WTC11 (cell line): ENCODE results near the gene DAB2. TPM values are rescaled to one million over a fixed set of nuclear protein-coding genes. Genes with fewer than 3 reads are reported as not detected.

Source experiments
- ATAC-seq: fragments of 200-7000 bp; cut with Tn5 transposase; 2 replicates; pipeline ENCODE4 v1.10.0; 2021; ENCODE audit warnings: mild to moderate bottlenecking, moderate library complexity
- CTCF ChIA-PET: fragments of 300-600 bp; sonication (Branson Sonifier 250); formaldehyde crosslinking; loops from one replicate; lab custom pipeline; 2021; ENCODE audit warnings: antibody characterized with exemption; lab: Charles Lee
- POLR2A ChIA-PET: fragments of 350-600 bp; sonication (Branson Sonifier 250); formaldehyde crosslinking; loops from one replicate; lab custom pipeline; 2021; ENCODE audit warnings: antibody characterized with exemption; lab: Charles Lee
- DNase-seq: peaks from one replicate; pipeline ENCODE4 v3.0.0; 2021; ENCODE audit warnings: low spot score
- H3K27ac Mint-ChIP-seq: 2 replicates; pipeline ENCODE4 v1.8.0; 2021; ENCODE audit warnings: mixed read lengths
- H3K27me3 Mint-ChIP-seq: 2 replicates; pipeline ENCODE4 v1.8.0; 2021; ENCODE audit warnings: low read depth, mild to moderate bottlenecking, moderate library complexity, mixed read lengths
- H3K36me3 Mint-ChIP-seq: 2 replicates; pipeline ENCODE4 v1.8.0; 2021; ENCODE audit warnings: mixed read lengths
- H3K4me1 Mint-ChIP-seq: 2 replicates; pipeline ENCODE4 v1.8.0; 2022; ENCODE audit warnings: mixed read lengths
- H3K4me3 Mint-ChIP-seq: 2 replicates; pipeline ENCODE4 v1.8.0; 2021; ENCODE audit warnings: mild to moderate bottlenecking, moderate library complexity, mixed read lengths
- H3K9me3 Mint-ChIP-seq: 2 replicates; pipeline ENCODE4 v1.8.0; 2021; ENCODE audit warnings: mixed read lengths
- FOXK1 ChIP-seq: sonication (generic); formaldehyde crosslinking; IDR thresholded peaks from 2 replicates; pipeline ENCODE4 v1.8.0; 2022; ENCODE audit warnings: mild to moderate bottlenecking, moderate library complexity, missing genetic modification reagents
- GRHL2 ChIP-seq: fragments of 250-450 bp; sonication (Bioruptor Pico); IDR thresholded peaks from 2 replicates; pipeline ENCODE4 v1.8.0; 2022; ENCODE audit warnings: mild to moderate bottlenecking, moderate library complexity; ENCODE audit not compliant: insufficient replicate concordance, severe bottlenecking
- KAT7 ChIP-seq: sonication (generic); formaldehyde crosslinking; IDR thresholded peaks from 2 replicates; pipeline ENCODE4 v1.8.1; 2023; ENCODE audit warnings: missing genetic modification reagents, mild to moderate bottlenecking, borderline replicate concordance
- MXD4 ChIP-seq: fragments of 250-450 bp; sonication (Bioruptor Pico); IDR thresholded peaks from 2 replicates; pipeline ENCODE4 v1.8.0; 2021; ENCODE audit warnings: mild to moderate bottlenecking, moderate library complexity, borderline replicate concordance
- NR1H2 ChIP-seq: sonication (generic); formaldehyde crosslinking; IDR thresholded peaks from 2 replicates; pipeline ENCODE4 v1.9.0; 2021; ENCODE audit warnings: mild to moderate bottlenecking, moderate library complexity, missing genetic modification reagents
- NR3C1 ChIP-seq: sonication (generic); formaldehyde crosslinking; conservative IDR thresholded peaks from 2 replicates; pipeline ENCODE4 v1.8.1; 2023; ENCODE audit warnings: low read depth, mild to moderate bottlenecking, missing genetic modification reagents
- RORB ChIP-seq: fragments of 250-450 bp; sonication (Bioruptor Pico); IDR thresholded peaks from 2 replicates; pipeline ENCODE4 v1.9.0; 2021; ENCODE audit warnings: mild to moderate bottlenecking
- SMAD3 ChIP-seq: sonication (generic); formaldehyde crosslinking; IDR thresholded peaks from 2 replicates; pipeline ENCODE4 v1.8.0; 2022; ENCODE audit warnings: missing genetic modification reagents, mild to moderate bottlenecking, borderline replicate concordance
- SMAD4 ChIP-seq: sonication (generic); formaldehyde crosslinking; IDR thresholded peaks from 2 replicates; pipeline ENCODE4 v1.8.0; 2022; ENCODE audit warnings: mild to moderate bottlenecking, missing genetic modification reagents
- SP1 ChIP-seq: sonication (generic); formaldehyde crosslinking; conservative IDR thresholded peaks from 2 replicates; pipeline ENCODE4 v1.8.1; 2022; ENCODE audit warnings: missing genetic modification reagents
- TEAD1 ChIP-seq: sonication (generic); formaldehyde crosslinking; IDR thresholded peaks from 2 replicates; pipeline ENCODE4 v1.8.0; 2022; ENCODE audit warnings: mild to moderate bottlenecking, missing genetic modification reagents
- ZNF138 ChIP-seq: sonication (generic); formaldehyde crosslinking; conservative IDR thresholded peaks from 2 replicates; pipeline ENCODE4 v1.8.1; 2022; ENCODE audit warnings: mild to moderate bottlenecking, moderate library complexity, missing genetic modification reagents
- ZNF396 ChIP-seq: fragments of 250-450 bp; sonication (Bioruptor Pico); IDR thresholded peaks from 2 replicates; pipeline ENCODE4 v1.8.0; 2021; ENCODE audit warnings: mild to moderate bottlenecking, moderate library complexity, borderline replicate concordance
- ZNF423 ChIP-seq: fragments of 250-450 bp; sonication (Bioruptor Pico); IDR thresholded peaks from 2 replicates; pipeline ENCODE4 v2.1.2; 2022; ENCODE audit warnings: mild to moderate bottlenecking, moderate library complexity
- total RNA-seq: library from RNA; stranded (reverse); gene quantifications from 3 replicates; pipeline ENCODE4 v1.2.3, GENCODE V29; 2021
- TF ChIP-seq, protein P1 (sequence below): fragments of 250-450 bp; sonication (Bioruptor Pico); IDR thresholded peaks from 2 replicates; pipeline ENCODE4 v1.9.0; 2021; ENCODE audit warnings: mild to moderate bottlenecking, borderline replicate concordance
- TF ChIP-seq, protein P2 (sequence below): fragments of 250-450 bp; sonication (Bioruptor Pico); IDR thresholded peaks from 2 replicates; pipeline ENCODE4 v1.9.0; 2021; ENCODE audit warnings: mild to moderate bottlenecking
- TF ChIP-seq, protein P3 (sequence below): fragments of 250-450 bp; sonication (Bioruptor Pico); IDR thresholded peaks from 2 replicates; pipeline ENCODE4 v1.8.0; 2021; ENCODE audit warnings: mild to moderate bottlenecking
- TF ChIP-seq, protein P4 (sequence below): sonication (generic); formaldehyde crosslinking; IDR thresholded peaks from 2 replicates; pipeline ENCODE4 v1.8.1; 2022; ENCODE audit warnings: missing genetic modification reagents, borderline replicate concordance
- TF ChIP-seq, protein P5 (sequence below): fragments of 250-450 bp; sonication (Bioruptor Pico); IDR thresholded peaks from 2 replicates; pipeline ENCODE4 v1.9.0; 2021; ENCODE audit warnings: mild to moderate bottlenecking
- TF ChIP-seq, protein P6 (sequence below): sonication (generic); formaldehyde crosslinking; IDR thresholded peaks from 2 replicates; pipeline ENCODE4 v1.8.1; 2022; ENCODE audit warnings: low read depth, mild to moderate bottlenecking, moderate library complexity, missing genetic modification reagents, borderline replicate concordance
- TF ChIP-seq, protein P7 (sequence below): fragments of 250-450 bp; sonication (Bioruptor Pico); IDR thresholded peaks from 2 replicates; pipeline ENCODE4 v2.1.2; 2022; ENCODE audit warnings: mild to moderate bottlenecking, moderate library complexity
- TF ChIP-seq, protein P8 (sequence below): sonication (generic); formaldehyde crosslinking; IDR thresholded peaks from 2 replicates; pipeline ENCODE4 v1.8.0; 2022; ENCODE audit warnings: mild to moderate bottlenecking, missing genetic modification reagents

Gene DAB2
- total RNA-seq, 1 experiment from 2014 or later, result 7.2 TPM

DNA sequence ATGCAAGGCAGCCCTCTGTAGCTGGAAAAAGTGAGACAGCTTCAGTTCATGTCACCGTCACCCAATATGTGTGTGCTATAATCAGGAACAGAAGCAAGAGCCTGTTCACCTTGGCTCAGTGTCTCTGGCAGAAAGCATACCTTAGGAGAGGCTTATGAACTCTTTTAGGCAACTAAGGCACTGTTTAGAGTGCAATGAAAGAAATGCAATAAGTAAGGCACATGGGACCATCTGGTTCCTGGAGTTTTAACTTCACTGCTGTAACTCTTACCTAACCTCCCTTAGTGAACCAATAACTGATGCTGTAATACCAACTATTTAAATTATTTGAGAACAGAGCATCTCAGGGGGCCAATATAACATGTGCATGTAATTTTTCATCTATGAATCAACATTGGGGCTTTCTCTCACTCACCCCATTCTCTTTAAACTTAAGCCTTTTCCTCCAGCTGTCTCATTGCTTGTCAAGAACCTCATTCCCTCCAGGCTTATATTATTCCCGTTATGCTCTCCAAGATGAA, 92.9 kb downstream of the DAB2 start:
- peaks cover 10% of the 10 kb centered on the region for H3K4me1 Mint-ChIP-seq
- DNase-seq, result no peak
- H3K9me3 Mint-ChIP-seq, result peaks cover 18% of the 10 kb centered on the region
- ChIA-PET POLR2A (no interaction called here), CTCF (no interaction called here)
- H3K4me3 Mint-ChIP-seq, result no peak overlapping the region
- peaks cover 3% of the 10 kb centered on the region; the same call in 1 of the 2 replicates for H3K27me3 Mint-ChIP-seq
- no peak for TF ChIP-seq ZNF423 (CRISPR knock-in tag)
- TF ChIP-seq, protein P1, sequence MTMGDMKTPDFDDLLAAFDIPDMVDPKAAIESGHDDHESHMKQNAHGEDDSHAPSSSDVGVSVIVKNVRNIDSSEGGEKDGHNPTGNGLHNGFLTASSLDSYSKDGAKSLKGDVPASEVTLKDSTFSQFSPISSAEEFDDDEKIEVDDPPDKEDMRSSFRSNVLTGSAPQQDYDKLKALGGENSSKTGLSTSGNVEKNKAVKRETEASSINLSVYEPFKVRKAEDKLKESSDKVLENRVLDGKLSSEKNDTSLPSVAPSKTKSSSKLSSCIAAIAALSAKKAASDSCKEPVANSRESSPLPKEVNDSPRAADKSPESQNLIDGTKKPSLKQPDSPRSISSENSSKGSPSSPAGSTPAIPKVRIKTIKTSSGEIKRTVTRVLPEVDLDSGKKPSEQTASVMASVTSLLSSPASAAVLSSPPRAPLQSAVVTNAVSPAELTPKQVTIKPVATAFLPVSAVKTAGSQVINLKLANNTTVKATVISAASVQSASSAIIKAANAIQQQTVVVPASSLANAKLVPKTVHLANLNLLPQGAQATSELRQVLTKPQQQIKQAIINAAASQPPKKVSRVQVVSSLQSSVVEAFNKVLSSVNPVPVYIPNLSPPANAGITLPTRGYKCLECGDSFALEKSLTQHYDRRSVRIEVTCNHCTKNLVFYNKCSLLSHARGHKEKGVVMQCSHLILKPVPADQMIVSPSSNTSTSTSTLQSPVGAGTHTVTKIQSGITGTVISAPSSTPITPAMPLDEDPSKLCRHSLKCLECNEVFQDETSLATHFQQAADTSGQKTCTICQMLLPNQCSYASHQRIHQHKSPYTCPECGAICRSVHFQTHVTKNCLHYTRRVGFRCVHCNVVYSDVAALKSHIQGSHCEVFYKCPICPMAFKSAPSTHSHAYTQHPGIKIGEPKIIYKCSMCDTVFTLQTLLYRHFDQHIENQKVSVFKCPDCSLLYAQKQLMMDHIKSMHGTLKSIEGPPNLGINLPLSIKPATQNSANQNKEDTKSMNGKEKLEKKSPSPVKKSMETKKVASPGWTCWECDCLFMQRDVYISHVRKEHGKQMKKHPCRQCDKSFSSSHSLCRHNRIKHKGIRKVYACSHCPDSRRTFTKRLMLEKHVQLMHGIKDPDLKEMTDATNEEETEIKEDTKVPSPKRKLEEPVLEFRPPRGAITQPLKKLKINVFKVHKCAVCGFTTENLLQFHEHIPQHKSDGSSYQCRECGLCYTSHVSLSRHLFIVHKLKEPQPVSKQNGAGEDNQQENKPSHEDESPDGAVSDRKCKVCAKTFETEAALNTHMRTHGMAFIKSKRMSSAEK (CRISPR knock-in tag), result no peak
- TF ChIP-seq, protein P2, sequence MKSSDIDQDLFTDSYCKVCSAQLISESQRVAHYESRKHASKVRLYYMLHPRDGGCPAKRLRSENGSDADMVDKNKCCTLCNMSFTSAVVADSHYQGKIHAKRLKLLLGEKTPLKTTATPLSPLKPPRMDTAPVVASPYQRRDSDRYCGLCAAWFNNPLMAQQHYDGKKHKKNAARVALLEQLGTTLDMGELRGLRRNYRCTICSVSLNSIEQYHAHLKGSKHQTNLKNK (CRISPR knock-in tag), result no peak
- TF ChIP-seq SP1 (CRISPR knock-in tag), result no peak
- TF ChIP-seq GRHL2 (CRISPR knock-in tag), result no peak
- TF ChIP-seq, protein P3, sequence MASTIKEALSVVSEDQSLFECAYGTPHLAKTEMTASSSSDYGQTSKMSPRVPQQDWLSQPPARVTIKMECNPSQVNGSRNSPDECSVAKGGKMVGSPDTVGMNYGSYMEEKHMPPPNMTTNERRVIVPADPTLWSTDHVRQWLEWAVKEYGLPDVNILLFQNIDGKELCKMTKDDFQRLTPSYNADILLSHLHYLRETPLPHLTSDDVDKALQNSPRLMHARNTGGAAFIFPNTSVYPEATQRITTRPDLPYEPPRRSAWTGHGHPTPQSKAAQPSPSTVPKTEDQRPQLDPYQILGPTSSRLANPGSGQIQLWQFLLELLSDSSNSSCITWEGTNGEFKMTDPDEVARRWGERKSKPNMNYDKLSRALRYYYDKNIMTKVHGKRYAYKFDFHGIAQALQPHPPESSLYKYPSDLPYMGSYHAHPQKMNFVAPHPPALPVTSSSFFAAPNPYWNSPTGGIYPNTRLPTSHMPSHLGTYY, result no peak
- TF ChIP-seq ZNF138 (CRISPR knock-in tag), result no peak
- TF ChIP-seq KAT7 (CRISPR knock-in tag), result no peak
- no peak for TF ChIP-seq NR1H2 (CRISPR knock-in tag)
- TF ChIP-seq, protein P4, sequence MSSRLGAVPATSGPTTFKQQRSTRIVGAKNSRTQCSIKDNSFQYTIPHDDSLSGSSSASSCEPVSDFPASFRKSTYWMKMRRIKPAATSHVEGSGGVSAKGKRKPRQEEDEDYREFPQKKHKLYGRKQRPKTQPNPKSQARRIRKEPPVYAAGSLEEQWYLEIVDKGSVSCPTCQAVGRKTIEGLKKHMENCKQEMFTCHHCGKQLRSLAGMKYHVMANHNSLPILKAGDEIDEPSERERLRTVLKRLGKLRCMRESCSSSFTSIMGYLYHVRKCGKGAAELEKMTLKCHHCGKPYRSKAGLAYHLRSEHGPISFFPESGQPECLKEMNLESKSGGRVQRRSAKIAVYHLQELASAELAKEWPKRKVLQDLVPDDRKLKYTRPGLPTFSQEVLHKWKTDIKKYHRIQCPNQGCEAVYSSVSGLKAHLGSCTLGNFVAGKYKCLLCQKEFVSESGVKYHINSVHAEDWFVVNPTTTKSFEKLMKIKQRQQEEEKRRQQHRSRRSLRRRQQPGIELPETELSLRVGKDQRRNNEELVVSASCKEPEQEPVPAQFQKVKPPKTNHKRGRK (CRISPR knock-in tag), result no peak
- no peak for TF ChIP-seq RORB
- no peak for TF ChIP-seq SMAD4
- TF ChIP-seq, protein P5, sequence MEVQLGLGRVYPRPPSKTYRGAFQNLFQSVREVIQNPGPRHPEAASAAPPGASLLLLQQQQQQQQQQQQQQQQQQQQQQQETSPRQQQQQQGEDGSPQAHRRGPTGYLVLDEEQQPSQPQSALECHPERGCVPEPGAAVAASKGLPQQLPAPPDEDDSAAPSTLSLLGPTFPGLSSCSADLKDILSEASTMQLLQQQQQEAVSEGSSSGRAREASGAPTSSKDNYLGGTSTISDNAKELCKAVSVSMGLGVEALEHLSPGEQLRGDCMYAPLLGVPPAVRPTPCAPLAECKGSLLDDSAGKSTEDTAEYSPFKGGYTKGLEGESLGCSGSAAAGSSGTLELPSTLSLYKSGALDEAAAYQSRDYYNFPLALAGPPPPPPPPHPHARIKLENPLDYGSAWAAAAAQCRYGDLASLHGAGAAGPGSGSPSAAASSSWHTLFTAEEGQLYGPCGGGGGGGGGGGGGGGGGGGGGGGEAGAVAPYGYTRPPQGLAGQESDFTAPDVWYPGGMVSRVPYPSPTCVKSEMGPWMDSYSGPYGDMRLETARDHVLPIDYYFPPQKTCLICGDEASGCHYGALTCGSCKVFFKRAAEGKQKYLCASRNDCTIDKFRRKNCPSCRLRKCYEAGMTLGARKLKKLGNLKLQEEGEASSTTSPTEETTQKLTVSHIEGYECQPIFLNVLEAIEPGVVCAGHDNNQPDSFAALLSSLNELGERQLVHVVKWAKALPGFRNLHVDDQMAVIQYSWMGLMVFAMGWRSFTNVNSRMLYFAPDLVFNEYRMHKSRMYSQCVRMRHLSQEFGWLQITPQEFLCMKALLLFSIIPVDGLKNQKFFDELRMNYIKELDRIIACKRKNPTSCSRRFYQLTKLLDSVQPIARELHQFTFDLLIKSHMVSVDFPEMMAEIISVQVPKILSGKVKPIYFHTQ (CRISPR knock-in tag), result no peak
- H3K36me3 Mint-ChIP-seq, result peaks cover 15% of the 10 kb centered on the region
- no peak for ATAC-seq
- no peak overlapping the region for H3K27ac Mint-ChIP-seq

DNA sequence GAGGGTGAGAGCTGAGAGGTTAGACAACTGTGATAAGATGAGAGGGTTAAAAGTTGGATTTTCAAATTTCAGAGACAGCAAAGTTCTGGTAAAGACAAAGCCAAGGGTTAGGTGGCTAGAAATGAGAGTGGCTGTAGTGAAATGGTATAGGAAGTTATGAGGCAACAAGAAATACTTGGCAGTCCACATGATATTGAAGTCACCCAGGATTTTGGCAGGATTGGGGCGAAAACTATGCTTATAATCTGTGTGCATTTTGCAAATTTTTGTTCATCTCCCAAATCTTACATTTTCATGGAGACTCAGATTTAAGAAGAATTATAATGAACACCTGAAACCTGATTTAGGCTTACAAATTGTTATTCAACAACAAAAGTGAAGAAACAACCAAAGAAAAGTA, 96.0 kb downstream of the DAB2 start:
- DNase-seq (no peak), ATAC-seq (no peak)
- ChIA-PET POLR2A (no interaction called here), CTCF (interaction anchor here (1.9 kb wide), 1 partner anchor 47 kb away, joined by 6 read pairs; no protein-coding TSS in a partner anchor)
- Mint-ChIP-seq H3K4me3 (no peak overlapping the region), H3K36me3 (peaks cover 7% of the 10 kb centered on the region; the same call in 1 of the 2 replicates), H3K4me1 (peaks cover 7% of the 10 kb centered on the region), H3K27ac (no peak overlapping the region), H3K9me3 (peaks cover 7% of the 10 kb centered on the region; the same call in 1 of the 2 replicates), H3K27me3 (no peaks in the 10 kb centered on the region)
- TF ChIP-seq, protein P6, sequence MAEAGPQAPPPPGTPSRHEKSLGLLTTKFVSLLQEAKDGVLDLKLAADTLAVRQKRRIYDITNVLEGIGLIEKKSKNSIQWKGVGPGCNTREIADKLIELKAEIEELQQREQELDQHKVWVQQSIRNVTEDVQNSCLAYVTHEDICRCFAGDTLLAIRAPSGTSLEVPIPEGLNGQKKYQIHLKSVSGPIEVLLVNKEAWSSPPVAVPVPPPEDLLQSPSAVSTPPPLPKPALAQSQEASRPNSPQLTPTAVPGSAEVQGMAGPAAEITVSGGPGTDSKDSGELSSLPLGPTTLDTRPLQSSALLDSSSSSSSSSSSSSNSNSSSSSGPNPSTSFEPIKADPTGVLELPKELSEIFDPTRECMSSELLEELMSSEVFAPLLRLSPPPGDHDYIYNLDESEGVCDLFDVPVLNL (CRISPR knock-in tag), result no peak
- TF ChIP-seq, protein P7, sequence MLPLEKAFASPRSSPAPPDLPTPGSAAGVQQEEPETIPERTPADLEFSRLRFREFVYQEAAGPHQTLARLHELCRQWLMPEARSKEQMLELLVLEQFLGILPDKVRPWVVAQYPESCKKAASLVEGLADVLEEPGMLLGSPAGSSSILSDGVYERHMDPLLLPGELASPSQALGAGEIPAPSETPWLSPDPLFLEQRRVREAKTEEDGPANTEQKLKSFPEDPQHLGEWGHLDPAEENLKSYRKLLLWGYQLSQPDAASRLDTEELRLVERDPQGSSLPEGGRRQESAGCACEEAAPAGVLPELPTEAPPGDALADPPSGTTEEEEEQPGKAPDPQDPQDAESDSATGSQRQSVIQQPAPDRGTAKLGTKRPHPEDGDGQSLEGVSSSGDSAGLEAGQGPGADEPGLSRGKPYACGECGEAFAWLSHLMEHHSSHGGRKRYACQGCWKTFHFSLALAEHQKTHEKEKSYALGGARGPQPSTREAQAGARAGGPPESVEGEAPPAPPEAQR, result no peak
- TF ChIP-seq, protein P8, sequence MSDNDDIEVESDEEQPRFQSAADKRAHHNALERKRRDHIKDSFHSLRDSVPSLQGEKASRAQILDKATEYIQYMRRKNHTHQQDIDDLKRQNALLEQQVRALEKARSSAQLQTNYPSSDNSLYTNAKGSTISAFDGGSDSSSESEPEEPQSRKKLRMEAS (CRISPR knock-in tag), result no peak
- TF ChIP-seq TEAD1 (CRISPR knock-in tag) (no peak), SMAD3 (CRISPR knock-in tag) (no peak), FOXK1 (no peak), NR3C1 (no peak), MXD4 (CRISPR knock-in tag) (no peak), ZNF396 (no peak), SMAD4 (no peak)
